RWPE1 (cell line): ENCODE results near the gene PPP1CC.
A peak's percentile ranks its signal among the peaks of the same experiment; 100 is the strongest.

Experiments used
- CTCF ChIA-PET: fragments of 350-600 bp; sonication (Branson Sonifier 250); formaldehyde crosslinking; extraction: SDS; loops from one replicate; lab custom pipeline; 2021; lab: Yijun Ruan, JAX
- POLR2A ChIA-PET: fragments of 400-600 bp; formaldehyde crosslinking; extraction: SDS; loops from one replicate; lab custom pipeline; 2020; ENCODE audit warnings: antibody characterized with exemption; ENCODE audit not compliant: low non-redundant PET; lab: Yijun Ruan, JAX
- DNase-seq: peaks from one replicate; pipeline ENCODE4 v3.0.0; 2012; ENCODE audit warnings: low spot score
- H3K27ac ChIP-seq: fragments of 450-650 bp; 2 replicates; pipeline ENCODE4 v1.5.1; 2017
- TF ChIP-seq, protein P1 (sequence below): fragments of 450-650 bp; conservative IDR thresholded peaks from 2 replicates; pipeline ENCODE4 v1.5.1; 2017; ENCODE audit warnings: low read depth, mild to moderate bottlenecking

Gene PPP1CC

DNA sequence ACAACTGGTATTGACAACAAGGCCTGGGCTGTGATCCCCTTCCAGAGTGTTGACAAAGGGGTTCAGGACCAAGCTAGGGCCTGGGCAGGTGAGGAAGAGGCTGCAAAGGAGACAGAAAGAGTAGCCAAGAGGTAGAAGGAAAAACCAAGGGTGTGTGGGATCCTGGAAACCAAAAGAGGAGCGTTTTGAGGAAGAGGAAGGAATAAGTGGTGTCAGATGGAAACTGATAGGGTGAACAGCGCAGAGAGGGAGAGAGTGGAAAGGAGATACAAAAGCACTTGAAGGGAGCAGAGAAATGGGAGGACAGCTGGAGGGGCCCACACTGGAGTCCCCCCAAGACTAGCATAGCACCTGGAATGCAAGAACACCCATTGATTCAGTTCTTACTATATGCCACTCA is 45.5 kb downstream of the PPP1CC start:
- no peak for DNase-seq
- no peak overlapping the region for H3K27ac ChIP-seq
- ChIA-PET POLR2A (no interaction called here), CTCF (interaction anchor here (0.7 kb wide), 1 partner anchor 100 kb away, joined by 3 read pairs; no protein-coding TSS in a partner anchor)
- TF ChIP-seq, protein P1, sequence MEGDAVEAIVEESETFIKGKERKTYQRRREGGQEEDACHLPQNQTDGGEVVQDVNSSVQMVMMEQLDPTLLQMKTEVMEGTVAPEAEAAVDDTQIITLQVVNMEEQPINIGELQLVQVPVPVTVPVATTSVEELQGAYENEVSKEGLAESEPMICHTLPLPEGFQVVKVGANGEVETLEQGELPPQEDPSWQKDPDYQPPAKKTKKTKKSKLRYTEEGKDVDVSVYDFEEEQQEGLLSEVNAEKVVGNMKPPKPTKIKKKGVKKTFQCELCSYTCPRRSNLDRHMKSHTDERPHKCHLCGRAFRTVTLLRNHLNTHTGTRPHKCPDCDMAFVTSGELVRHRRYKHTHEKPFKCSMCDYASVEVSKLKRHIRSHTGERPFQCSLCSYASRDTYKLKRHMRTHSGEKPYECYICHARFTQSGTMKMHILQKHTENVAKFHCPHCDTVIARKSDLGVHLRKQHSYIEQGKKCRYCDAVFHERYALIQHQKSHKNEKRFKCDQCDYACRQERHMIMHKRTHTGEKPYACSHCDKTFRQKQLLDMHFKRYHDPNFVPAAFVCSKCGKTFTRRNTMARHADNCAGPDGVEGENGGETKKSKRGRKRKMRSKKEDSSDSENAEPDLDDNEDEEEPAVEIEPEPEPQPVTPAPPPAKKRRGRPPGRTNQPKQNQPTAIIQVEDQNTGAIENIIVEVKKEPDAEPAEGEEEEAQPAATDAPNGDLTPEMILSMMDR, result no peak

DNA sequence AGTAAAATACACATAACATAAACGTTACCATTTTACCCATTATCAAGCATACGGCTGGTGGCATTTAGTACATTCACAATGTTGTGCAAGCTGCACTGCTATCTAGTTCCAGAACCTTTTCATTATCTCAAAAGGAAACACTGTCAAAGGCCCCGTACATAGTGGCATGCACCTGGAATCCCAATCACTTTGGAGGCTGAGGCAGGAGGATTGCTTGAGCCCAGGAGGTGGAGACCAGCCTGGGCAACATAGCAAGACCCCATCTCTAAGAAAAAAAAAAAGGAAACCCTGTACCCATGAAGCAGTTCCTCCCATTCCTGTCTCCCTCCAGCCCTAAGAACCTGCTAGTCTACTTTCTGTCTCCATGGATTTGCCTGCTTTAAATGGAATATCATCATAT is 46.4 kb downstream of the PPP1CC start:
- ChIA-PET POLR2A (no interaction called here), CTCF (no interaction called here)
- no peak for DNase-seq
- TF ChIP-seq, protein P1, result no peak
- no peak overlapping the region for H3K27ac ChIP-seq

DNA sequence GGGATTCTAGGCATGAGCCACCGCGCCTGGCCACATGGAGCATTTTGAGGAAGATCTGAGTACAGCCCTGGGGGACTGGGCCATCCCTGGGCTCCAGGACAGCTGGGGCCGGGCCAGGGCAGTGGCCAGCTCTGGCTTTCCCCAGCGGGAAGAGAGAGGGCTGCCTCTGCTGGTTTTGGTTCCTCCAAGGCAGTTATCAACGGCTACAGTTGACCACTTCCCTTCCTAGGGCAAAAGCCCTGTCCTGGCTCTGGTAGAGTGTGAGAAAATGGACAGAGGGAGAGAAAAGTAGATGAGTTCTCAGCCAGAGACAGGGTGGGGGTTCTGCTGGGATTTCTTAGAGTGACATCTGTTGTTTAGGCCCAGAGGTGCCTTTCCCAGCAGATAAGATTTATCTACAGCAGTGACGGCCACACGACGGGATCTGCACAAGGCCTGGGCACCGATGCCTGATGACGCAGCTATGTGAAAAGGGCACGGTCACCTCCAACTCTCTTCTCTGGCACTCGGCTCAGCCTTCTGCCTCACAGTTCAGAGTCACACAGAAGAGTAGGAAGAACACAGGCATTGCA is 48.3 kb downstream of the PPP1CC start:
- DNase-seq, result no peak
- ChIA-PET POLR2A (no interaction called here), CTCF (no interaction called here)
- no peak overlapping the region for H3K27ac ChIP-seq
- TF ChIP-seq, protein P1, result no peak

DNA sequence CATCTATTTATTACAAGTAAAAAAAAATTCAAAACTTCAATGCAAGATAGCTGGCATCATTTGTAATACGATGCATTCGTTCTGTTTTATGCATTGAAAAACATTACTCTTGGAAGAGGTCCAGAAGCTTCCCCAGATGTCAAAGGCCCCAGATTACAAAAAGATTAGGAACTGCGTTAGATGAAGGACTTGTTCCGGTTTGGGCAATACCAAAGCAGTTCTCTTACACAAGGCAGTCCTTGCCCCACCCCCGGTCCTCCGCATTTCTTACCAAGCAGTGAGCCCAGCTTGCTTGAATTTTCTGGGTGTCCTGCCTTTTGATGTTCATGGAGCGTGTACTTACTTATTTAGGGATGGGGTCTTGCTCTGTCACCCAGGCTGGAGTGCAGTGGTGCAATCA is 49.0 kb downstream of the PPP1CC start:
- DNase-seq, result no peak
- ChIA-PET POLR2A (no interaction called here), CTCF (no interaction called here)
- TF ChIP-seq, protein P1, result no peak
- H3K27ac ChIP-seq, result no peak overlapping the region

DNA sequence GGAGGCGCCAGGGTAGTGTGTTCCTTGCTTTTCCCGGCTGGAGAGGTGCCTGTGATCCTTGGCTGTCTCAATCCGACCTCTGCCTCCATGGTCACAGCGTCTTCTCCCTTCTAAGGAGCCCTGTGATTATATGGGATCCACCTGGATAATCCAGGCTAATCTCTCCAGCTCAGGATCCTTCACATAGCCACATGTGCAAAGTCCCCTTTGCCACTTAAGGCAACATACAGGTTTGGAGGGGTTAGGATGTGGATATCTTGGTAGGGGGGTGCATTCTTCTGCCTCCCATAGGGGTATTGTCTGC is 52.6 kb downstream of the PPP1CC start:
- no peak for DNase-seq
- CTCF ChIA-PET, result no interaction called here
- POLR2A ChIA-PET, result no interaction called here
- H3K27ac ChIP-seq, result no peak overlapping the region; the same call in 1 of the 2 replicates
- TF ChIP-seq, protein P1, result no peak

DNA sequence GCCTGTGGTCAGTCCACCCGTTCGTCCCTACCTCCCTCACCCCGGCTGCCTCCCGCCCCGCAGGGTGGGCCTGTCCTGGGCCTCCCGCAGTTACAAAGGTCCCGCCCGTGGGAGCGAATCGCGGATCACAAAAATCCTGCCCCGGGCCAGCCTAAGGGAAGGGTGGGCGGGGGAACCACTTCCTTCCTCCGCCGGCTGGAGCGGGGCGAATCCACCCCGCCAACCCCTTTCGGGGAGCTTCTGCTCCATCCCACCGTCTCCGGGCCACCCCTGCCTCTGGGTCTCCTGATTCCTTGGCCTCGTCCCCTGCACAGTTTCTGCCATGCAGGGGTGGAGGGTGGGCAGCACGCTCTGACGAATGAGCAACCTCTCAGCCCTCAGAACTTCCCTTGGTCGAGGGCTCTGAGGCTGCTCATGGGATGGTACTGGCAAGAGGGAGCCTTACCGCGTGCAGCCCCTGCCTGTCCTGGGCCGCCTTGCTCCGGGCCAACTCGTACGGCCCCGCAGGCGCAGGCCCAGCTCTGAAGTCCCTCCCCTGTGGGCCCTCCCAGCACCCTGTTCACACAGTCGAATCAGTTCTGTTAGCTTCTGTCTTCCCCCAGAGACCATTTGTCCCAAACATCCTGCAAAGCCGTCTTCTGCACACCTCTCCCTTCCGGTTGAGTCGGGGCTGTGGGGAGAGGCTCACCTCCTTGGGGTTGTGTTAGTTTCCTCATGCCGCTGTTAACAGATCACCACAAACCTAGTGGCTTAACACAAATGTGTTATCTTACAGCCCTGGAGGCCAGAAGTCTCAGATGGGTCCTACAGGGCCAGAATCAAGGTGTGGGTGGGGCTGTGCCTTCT is 53.2 kb downstream of the PPP1CC start:
- POLR2A ChIA-PET, result no interaction called here
- TF ChIP-seq, protein P1, result no peak
- DNase-seq, result no peak
- CTCF ChIA-PET, result interaction anchor here (0.5 to 0.7 kb wide), 2 partner anchors 89 to 1021 kb away, joined by 3 to 5 read pairs; no protein-coding TSS in a partner anchor
- peak overlapping the region; percentile 10; the same call in 1 of the 2 replicates for H3K27ac ChIP-seq
